ENCODE measurements around the gene TMEM117. TPM values are rescaled to one million over a fixed set of nuclear protein-coding genes. Genes with fewer than 3 reads are reported as not detected.

TMEM117 gene
- total RNA-seq, 1 donor from 2014 or later, result 0.43 TPM

DNA sequence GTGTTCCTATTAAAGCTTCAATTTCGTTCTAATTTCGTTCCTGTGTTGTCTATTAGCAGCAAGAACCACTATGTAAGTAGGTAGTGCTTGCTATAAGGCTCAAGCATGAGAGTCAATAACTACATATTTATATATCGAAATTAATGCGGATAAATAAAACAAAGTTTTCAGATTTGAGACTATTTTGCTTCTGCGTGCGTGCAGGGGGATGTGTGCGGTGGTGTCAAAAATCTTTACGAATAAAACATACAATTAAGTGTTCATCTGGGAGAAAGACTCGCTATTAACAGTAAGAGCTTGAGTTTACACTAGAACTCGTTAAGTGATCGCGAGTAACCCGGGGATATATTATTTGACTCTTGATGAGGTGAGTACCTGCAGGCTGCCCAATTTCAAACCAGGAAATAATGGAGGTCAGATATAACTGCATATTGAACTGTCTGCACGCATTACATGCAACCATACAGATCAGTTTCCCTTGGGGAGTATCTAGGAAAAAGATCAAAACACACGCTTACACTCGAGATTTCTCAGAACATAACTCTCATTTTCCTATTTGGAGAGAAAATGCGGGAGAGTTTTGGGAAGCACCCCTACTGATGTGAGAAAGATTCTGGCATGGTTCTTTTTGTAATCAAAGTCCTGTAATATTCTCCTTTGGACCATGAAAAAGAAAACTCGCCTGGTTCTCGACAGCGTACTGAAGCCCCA lies 30.6 kb upstream of the TMEM117 start:
- Histone ChIP-seq H3K27me3 (no peaks in the 10 kb centered on the region), H3K27ac (peak overlapping the region; percentile 90 to 98)

GRCh38 chr12:43805860-43806736 lies 29.8 kb upstream of the TMEM117 start, which contains the start of gene TWF1:
Gene TWF1, minus strand, starts transcription at chr12:43806317. Its CDS starts 72 bp downstream, at chr12:43806245.
- Histone ChIP-seq H3K36me3 (peaks cover 6 to 17% of the 10 kb centered on the region in 2 donors), H3K9me3 (no peaks in the 10 kb centered on the region), H3K27ac (peak within 1 kb of the TSS; percentile 90 to 98), H3K27me3 (no peaks in the 10 kb centered on the region), H3K4me3 (peak within 1 kb of the TSS; percentile 91 to 99), H3K4me1 (peaks cover 0 to 9% of the 10 kb centered on the region in 2 donors)
- intact Hi-C loops (cut with DNase I), result loop anchor here (1.0 to 10.0 kb wide), 4 partner anchors 30 to 1609 kb away; partner anchors contain the start of genes IRAK4, PUS7L and TMEM117
- peak; percentile 56 to 94 for DNase-seq (ENCODE audit: low spot score in 2 of 2)
- TF ChIP-seq CTCF (IDR thresholded peaks at IDR 0.05), result peak; percentile 25 to 40 (median 36)

More for the DNA sequence above, 30.6 kb upstream of the TMEM117 start:
- peaks cover 14 to 25% of the 10 kb centered on the region in 2 donors for H3K36me3 ChIP-seq
- peak overlapping the region; percentile 91 to 99 for H3K4me3 ChIP-seq
- no peak for TF ChIP-seq CTCF (IDR thresholded peaks at IDR 0.05)
- intact Hi-C loops (cut with DNase I), result loop anchor here (10.0 kb wide), 1 partner anchor 1609 kb away; no protein-coding TSS in a partner anchor
- H3K9me3 ChIP-seq, result no peaks in the 10 kb centered on the region
- peaks cover 0 to 9% of the 10 kb centered on the region in 2 donors for H3K4me1 ChIP-seq
- DNase-seq (ENCODE audit: low spot score in 2 of 2), result no peak

DNA sequence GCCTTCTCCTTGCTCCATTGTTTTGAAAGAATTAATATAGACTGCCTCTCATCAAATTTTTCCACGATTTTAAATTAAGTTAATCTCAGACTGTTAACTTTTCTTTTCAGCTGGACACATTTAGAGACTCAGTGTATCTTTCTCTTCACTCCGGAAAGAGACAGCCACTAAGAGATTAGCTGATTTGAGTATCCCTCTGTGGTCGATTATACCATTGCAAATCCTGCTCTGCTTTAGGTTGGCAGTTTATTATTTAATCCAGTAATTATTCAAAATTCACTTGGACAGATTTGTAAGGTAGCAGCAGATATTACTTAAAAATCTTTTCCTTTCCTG lies 29.2 kb upstream of the TMEM117 start:
- Histone ChIP-seq H3K27me3 (no peaks in the 10 kb centered on the region), H3K27ac (peak overlapping the region; percentile 90 to 98), H3K4me3 (peak overlapping the region; percentile 91 to 99), H3K36me3 (peaks cover 1 to 13% of the 10 kb centered on the region in 2 donors), H3K9me3 (no peaks in the 10 kb centered on the region), H3K4me1 (peaks cover 0 to 9% of the 10 kb centered on the region in 2 donors)
- no peak for DNase-seq (ENCODE audit: low spot score in 2 of 2)
- TF ChIP-seq CTCF (IDR thresholded peaks at IDR 0.05), result no peak
- intact Hi-C loops (cut with DNase I), result loop anchor here (1.0 to 10.0 kb wide), 4 partner anchors 30 to 1608 kb away; partner anchors contain the start of genes IRAK4, PUS7L and TMEM117

DNA sequence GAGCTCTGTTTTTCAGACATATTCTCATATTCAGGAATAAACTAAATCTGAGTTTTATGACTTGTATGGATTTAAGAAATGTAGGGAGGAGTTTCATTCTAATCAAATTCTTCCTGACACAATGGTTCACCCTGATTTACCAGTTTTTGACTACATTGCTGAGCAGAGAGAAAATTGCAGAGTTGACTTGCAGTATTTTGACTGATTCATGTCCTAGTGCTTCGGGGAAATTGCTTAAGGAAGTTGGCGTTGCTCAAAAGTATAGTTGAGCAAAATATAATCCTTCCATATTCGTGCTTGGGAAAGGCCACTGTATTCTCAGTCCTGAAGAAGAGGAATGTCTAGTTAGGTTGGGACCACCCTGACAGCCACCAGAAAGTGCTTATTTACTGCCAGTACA lies 28.5 kb upstream of the TMEM117 start:
- peaks cover 0 to 9% of the 10 kb centered on the region in 2 donors for H3K4me1 ChIP-seq
- H3K36me3 ChIP-seq, result peaks cover 0 to 10% of the 10 kb centered on the region in 2 donors
- DNase-seq (ENCODE audit: low spot score in 2 of 2), result no peak
- H3K27me3 ChIP-seq, result no peaks in the 10 kb centered on the region
- H3K4me3 ChIP-seq, result no peak overlapping the region
- intact Hi-C loops (cut with DNase I), result loop anchor here (10.0 kb wide), 1 partner anchor 1607 kb away; no protein-coding TSS in a partner anchor
- no peak overlapping the region for H3K27ac ChIP-seq
- no peak for TF ChIP-seq CTCF (IDR thresholded peaks at IDR 0.05)
- no peaks in the 10 kb centered on the region for H3K9me3 ChIP-seq

GRCh38 chr12:43812057-43812456 lies 23.8 kb upstream of the TMEM117 start:
- no peak overlapping the region for H3K4me3 ChIP-seq
- H3K9me3 ChIP-seq, result no peaks in the 10 kb centered on the region
- H3K36me3 ChIP-seq, result no peaks in the 10 kb centered on the region
- no peak overlapping the region for H3K27ac ChIP-seq
- no peak for DNase-seq (ENCODE audit: low spot score in 2 of 2)
- no peaks in the 10 kb centered on the region for H3K4me1 ChIP-seq
- no peaks in the 10 kb centered on the region for H3K27me3 ChIP-seq
- no peak for TF ChIP-seq CTCF (IDR thresholded peaks at IDR 0.05)
- intact Hi-C loops (cut with DNase I), result no loop called here

Data from ascending aorta (tissue), 2 donors.